ENCODE results near the gene GRHL1.

DNA sequence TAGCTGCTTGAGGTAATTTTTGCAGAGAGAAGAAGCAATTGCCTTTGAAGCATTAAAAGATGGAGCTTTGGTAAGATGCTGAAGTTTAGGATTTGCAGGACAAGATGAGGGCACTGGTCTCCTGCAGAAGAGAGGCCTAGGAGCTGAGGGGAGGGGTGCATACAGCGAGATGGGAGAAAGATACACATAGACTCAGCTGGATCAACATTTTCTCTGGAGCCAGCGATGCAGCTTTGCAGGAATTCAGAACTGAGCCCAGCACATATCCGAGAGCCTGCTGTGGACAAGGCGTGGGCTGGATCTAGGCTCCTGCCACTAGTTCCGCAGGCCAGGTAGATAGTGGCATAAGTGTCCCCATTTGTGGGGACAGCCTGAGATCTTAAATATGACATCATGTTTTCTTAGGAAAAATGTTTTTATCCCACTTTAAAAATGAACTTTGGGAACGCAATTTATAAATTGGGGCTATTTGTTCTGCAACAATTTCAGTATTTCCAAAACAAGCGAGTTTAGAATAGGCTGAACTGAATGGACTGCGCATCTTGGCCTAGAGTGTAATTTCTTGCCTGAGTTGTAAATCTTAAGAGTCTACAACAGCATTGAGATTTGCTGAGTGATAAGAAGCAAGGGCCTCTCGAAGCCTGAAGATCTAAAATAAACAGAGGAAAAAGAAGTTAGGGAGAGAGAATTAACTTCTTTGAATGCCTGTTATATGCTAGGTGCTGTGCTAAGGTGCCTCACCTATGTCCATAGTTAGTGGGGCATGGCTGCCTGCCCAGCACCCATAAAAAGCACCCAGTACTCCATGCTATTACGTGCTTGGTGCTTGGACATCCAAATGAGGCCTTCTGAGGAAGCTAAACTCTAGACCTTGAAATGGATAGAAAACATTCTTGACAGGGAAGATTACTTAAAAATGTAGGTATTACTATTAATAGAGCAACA is 17.3 kb downstream of the GRHL1 start:
- no peak for TF ChIP-seq POLR2AphosphoS5 (IDR thresholded peaks at IDR 0.05; ENCODE audit: low read depth)
- TF ChIP-seq, protein P1, sequence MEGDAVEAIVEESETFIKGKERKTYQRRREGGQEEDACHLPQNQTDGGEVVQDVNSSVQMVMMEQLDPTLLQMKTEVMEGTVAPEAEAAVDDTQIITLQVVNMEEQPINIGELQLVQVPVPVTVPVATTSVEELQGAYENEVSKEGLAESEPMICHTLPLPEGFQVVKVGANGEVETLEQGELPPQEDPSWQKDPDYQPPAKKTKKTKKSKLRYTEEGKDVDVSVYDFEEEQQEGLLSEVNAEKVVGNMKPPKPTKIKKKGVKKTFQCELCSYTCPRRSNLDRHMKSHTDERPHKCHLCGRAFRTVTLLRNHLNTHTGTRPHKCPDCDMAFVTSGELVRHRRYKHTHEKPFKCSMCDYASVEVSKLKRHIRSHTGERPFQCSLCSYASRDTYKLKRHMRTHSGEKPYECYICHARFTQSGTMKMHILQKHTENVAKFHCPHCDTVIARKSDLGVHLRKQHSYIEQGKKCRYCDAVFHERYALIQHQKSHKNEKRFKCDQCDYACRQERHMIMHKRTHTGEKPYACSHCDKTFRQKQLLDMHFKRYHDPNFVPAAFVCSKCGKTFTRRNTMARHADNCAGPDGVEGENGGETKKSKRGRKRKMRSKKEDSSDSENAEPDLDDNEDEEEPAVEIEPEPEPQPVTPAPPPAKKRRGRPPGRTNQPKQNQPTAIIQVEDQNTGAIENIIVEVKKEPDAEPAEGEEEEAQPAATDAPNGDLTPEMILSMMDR (conservative IDR thresholded peaks at IDR 0.05; ENCODE audit: low read depth in 2 of 2) = no peak
- TF ChIP-seq, protein P2, sequence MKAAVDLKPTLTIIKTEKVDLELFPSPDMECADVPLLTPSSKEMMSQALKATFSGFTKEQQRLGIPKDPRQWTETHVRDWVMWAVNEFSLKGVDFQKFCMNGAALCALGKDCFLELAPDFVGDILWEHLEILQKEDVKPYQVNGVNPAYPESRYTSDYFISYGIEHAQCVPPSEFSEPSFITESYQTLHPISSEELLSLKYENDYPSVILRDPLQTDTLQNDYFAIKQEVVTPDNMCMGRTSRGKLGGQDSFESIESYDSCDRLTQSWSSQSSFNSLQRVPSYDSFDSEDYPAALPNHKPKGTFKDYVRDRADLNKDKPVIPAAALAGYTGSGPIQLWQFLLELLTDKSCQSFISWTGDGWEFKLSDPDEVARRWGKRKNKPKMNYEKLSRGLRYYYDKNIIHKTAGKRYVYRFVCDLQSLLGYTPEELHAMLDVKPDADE (IDR thresholded peaks at IDR 0.05) = no peak
- TF ChIP-seq EZH2phosphoT487 (IDR thresholded peaks at IDR 0.05; ENCODE audit: unreplicated experiment) = no peak
- TF ChIP-seq, protein P3, sequence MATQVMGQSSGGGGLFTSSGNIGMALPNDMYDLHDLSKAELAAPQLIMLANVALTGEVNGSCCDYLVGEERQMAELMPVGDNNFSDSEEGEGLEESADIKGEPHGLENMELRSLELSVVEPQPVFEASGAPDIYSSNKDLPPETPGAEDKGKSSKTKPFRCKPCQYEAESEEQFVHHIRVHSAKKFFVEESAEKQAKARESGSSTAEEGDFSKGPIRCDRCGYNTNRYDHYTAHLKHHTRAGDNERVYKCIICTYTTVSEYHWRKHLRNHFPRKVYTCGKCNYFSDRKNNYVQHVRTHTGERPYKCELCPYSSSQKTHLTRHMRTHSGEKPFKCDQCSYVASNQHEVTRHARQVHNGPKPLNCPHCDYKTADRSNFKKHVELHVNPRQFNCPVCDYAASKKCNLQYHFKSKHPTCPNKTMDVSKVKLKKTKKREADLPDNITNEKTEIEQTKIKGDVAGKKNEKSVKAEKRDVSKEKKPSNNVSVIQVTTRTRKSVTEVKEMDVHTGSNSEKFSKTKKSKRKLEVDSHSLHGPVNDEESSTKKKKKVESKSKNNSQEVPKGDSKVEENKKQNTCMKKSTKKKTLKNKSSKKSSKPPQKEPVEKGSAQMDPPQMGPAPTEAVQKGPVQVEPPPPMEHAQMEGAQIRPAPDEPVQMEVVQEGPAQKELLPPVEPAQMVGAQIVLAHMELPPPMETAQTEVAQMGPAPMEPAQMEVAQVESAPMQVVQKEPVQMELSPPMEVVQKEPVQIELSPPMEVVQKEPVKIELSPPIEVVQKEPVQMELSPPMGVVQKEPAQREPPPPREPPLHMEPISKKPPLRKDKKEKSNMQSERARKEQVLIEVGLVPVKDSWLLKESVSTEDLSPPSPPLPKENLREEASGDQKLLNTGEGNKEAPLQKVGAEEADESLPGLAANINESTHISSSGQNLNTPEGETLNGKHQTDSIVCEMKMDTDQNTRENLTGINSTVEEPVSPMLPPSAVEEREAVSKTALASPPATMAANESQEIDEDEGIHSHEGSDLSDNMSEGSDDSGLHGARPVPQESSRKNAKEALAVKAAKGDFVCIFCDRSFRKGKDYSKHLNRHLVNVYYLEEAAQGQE (IDR thresholded peaks at IDR 0.05; ENCODE audit: unreplicated experiment) = no peak
- TF ChIP-seq EZH2 (IDR thresholded peaks at IDR 0.05; ENCODE audit: low read depth, unreplicated experiment) = no peak
- TF ChIP-seq JUNB (IDR thresholded peaks at IDR 0.05; ENCODE audit: unreplicated experiment) = no peak
- no peak for TF ChIP-seq ZNF331 (CRISPR knock-in tag; IDR thresholded peaks at IDR 0.05; ENCODE audit: low read depth)
- no peak for TF ChIP-seq CREB1 (CRISPR knock-in tag; IDR thresholded peaks at IDR 0.05; ENCODE audit: low read depth)
- no peak for TF ChIP-seq NANOG (IDR thresholded peaks at IDR 0.05; ENCODE audit: borderline replicate concordance)
- no peak for TF ChIP-seq STAT1 (IDR thresholded peaks at IDR 0.05; ENCODE audit: unreplicated experiment)
